ENCODE results near the gene MYO16.

DNA sequence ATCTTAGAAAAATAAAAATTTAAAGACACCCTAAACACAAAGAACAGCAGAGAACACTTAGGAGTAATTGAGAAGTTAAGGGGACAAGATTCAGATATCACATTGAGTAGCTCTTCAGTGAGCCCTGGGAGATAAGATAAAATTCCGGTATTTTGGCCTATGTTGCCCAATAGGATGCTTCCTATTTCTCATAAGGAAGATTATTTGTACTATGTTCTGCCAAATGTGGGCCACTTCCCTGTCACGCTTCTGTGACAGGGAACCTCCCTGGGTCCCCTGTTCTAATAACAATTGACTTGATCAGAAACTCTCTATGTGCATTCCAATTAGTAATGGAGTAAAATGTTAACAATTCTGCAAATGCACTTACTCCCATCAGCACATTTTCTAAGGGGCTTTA is 310.7 kb downstream of the MYO16 start:
- TF ChIP-seq, protein P1, sequence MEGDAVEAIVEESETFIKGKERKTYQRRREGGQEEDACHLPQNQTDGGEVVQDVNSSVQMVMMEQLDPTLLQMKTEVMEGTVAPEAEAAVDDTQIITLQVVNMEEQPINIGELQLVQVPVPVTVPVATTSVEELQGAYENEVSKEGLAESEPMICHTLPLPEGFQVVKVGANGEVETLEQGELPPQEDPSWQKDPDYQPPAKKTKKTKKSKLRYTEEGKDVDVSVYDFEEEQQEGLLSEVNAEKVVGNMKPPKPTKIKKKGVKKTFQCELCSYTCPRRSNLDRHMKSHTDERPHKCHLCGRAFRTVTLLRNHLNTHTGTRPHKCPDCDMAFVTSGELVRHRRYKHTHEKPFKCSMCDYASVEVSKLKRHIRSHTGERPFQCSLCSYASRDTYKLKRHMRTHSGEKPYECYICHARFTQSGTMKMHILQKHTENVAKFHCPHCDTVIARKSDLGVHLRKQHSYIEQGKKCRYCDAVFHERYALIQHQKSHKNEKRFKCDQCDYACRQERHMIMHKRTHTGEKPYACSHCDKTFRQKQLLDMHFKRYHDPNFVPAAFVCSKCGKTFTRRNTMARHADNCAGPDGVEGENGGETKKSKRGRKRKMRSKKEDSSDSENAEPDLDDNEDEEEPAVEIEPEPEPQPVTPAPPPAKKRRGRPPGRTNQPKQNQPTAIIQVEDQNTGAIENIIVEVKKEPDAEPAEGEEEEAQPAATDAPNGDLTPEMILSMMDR (IDR thresholded peaks at IDR 0.05): no peak
- no peak for TF ChIP-seq POLR2A (IDR thresholded peaks at IDR 0.05)
- TF ChIP-seq EP300 (IDR thresholded peaks at IDR 0.05): no peak

Measured in ovary (tissue), 3 donors.